HL-60/S4 treated with phorbol 12-myristate 13-acetate at 8.2 ng/mL for 4 days and 3 days (cell line): ENCODE data around the gene RRP12.

Source experiments
- in situ Hi-C: fragments of 300-500 bp; cut with MboI; formaldehyde crosslinking; loops from 2 replicates; pipeline ENCODE4 v1.15.0; 2022; ENCODE audit warnings: low sequenced_read_pairs

RRP12 gene

DNA sequence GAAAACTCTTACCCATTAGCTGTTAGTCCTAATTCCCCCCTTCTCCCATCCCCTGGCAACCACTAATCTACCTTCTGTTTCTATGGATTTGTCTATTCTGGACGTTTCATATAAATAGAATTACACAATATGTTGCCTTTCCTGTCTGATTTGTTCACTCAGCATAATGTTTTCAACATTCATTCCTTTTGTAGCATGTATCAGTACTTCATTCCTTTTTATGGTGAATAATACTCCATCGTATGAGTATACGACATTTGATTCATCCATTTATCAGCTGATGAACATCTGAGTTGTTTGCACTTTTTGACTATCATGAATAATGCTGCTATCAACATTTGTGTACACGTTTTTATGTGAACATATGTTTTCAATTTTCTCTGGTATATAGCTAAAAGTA, 86.5 kb downstream of the RRP12 start:
- in situ Hi-C loops: no loop called here

DNA sequence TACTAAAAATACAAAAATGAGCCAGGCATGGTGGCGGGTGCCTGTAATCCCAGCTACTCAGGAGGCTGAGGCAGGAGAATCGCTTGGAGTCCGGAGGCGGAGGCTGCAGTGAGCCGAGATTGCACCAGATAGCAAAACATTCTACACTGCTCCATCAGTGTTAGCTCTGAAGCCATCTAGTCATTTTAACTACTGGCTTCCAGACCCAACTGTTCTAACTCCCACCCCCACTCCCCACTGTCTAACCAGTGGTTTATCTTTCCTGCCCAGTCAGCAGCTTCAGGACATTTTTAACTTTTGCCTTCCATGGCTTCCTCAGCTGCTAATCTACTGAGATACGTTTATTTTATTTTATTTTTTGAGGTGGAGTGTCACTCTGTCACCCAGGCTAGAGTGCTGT, 88.2 kb downstream of the RRP12 start:
- in situ Hi-C loops: no loop called here

DNA sequence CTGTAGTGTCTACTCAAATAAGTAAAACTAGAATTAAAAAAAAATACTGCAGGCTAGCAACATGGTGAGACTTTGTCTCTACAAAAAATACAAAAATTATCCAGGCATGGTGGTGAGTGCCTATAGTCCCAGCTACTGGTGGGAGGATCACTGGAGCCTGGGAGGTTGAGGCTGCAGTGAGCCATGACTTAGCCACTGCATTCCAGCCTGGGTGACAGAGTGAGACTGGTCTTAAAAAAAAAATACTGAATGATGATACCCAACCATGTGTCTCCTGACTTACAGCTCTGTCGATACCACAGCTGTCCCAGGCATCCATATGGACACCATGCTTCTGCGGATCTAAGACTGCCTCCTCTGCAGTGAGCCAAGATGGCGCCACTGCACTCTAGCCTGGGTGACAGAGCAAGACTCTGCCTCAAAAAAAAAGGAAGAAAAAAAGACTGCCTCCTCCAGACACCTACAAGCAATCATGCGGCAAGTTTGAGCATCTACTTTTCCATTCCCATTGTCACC, 90.0 kb downstream of the RRP12 start:
- in situ Hi-C loops: no loop called here

DNA sequence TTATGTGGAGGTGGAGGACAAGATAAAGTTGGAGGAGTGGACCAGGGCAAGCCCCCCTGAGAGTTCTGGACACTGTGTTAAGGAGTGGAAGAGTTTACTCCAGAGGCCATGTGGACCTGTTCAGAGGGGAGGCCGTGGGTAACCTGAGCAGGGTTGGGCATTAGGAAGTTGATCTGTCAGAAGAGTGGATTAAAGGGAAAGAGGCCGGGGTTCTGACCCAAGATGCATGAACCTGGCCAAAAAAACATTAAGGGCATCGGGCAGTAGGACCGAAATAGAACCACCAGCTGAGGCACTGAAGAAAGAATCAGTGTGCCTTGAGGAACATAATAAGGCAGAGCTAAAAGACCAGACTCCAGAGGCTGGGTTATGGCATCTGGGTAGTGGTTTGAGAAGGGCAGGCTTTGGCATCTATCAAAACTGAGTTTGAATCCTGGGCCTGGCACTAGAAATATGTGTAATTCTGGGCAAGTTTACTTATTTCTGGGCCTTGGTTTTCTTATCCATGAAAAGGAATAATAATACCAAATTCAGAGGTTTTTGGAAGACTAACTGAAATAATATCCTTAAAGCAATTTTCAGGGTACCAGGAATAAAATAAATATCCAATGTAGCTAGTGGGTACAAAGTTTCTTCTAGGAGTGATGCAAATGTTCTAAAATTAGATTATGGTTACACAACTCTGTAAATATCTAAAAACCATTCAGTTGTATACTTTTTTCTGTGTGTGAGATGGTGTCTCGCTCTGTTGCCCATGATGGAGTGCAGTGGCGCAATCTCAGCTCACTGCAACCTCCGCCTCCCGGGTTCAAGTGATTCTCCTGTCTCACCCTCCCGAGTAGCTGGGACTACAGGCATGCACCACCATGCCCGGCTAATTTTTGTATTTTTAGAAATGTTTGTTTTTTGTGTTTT, 93.0 kb downstream of the RRP12 start:
- in situ Hi-C loops: no loop called here

DNA sequence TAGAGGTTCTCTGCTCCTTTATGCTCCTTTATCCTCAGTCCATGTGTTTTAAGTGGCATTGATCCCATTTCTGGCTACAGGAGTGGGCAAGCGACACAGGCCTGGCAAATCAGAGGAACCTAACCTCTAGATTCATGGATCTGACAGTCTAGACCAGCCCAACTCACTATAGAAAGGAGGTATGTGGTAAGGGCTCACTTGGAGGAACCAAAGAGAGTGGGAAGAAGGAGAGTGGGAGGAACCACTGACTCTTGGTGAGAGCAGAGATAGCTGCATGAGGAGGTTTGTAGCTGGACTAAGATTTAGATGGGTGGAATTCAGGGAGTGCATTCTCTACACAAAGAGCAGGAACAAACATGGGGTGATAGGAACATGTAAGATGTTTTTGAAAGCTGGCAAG, 93.7 kb downstream of the RRP12 start:
- in situ Hi-C loops: no loop called here
